CD14-positive monocyte (primary cell): ENCODE data around the gene BSDC1. TPM values are rescaled to one million over a fixed set of nuclear protein-coding genes. Genes with fewer than 3 reads are reported as not detected.

ENCODE experiments used
- DNase-seq, 3 donors: peaks; one replicate each; pipeline ENCODE4 v3.0.0-alpha.2; 2011 to 2022
- H2AFZ ChIP-seq: 2 replicates; pipeline ENCODE4 v1.6.0; 2012; ENCODE audit warnings: mild to moderate bottlenecking, low read depth, low read length, inconsistent platforms; ENCODE audit not compliant: insufficient read depth, poor library complexity, severe bottlenecking
- H3K27ac ChIP-seq, 2 donors: 1 replicate in 1 of 2; 2 replicates in 1 of 2; pipeline ENCODE4 v1.5.1; 2012 to 2013; ENCODE audit warnings: low read length in 2 of 2, control low read depth in 1 of 2, inconsistent platforms in 1 of 2, low read depth in 1 of 2, mild to moderate bottlenecking in 1 of 2
- H3K27me3 ChIP-seq, 2 donors: one replicate each; pipeline versions ENCODE4 v1.6.0 to v1.6.1; 2011 to 2013; ENCODE audit warnings: low read length in 2 of 2; ENCODE audit not compliant: control insufficient read depth in 2 of 2, insufficient read depth in 2 of 2
- H3K36me3 ChIP-seq, 2 donors: replicated peaks in 1 of 2; 1 replicate in 1 of 2; 2 replicates in 1 of 2; pipeline versions ENCODE4 v1.5.1 to v1.6.1; 2012 to 2013; ENCODE audit warnings: low read length in 2 of 2, control low read depth in 1 of 2, inconsistent platforms in 1 of 2, mild to moderate bottlenecking in 1 of 2; ENCODE audit not compliant: insufficient read depth in 2 of 2, control insufficient read depth in 1 of 2
- H3K4me1 ChIP-seq, 2 donors: 1 replicate in 1 of 2; 2 replicates in 1 of 2; pipeline versions ENCODE4 v1.5.1 to v1.6.1; 2012 to 2013; ENCODE audit warnings: low read length in 2 of 2, control low read depth in 1 of 2, inconsistent platforms in 1 of 2, mild to moderate bottlenecking in 1 of 2, moderate library complexity in 1 of 2; ENCODE audit not compliant: insufficient read depth in 2 of 2, control insufficient read depth in 1 of 2
- H3K4me2 ChIP-seq: replicated peaks from 2 replicates; pipeline ENCODE3; 2012; ENCODE audit warnings: low read length, moderate library complexity, mild to moderate bottlenecking; ENCODE audit not compliant: poor library complexity, severe bottlenecking; ENCODE audit errors: extremely low read depth
- H3K4me3 ChIP-seq, 3 experiments: fragments of 200-600 bp in 1 of 3; sonication (generic) in 1 of 3; replicated peaks in 1 of 3; 1 replicate in 2 of 3; 2 replicates in 1 of 3; pipeline ENCODE4 v1.5.1; 2011 to 2013; ENCODE audit warnings: low read length in 3 of 3, mild to moderate bottlenecking in 3 of 3, control low read depth in 2 of 3, low read depth in 2 of 3, inconsistent platforms in 1 of 3, moderate library complexity in 1 of 3
- H3K79me2 ChIP-seq: 2 replicates; pipeline ENCODE4 v1.6.0; 2012; ENCODE audit warnings: mild to moderate bottlenecking, control low read depth, inconsistent platforms, low read length, moderate library complexity; ENCODE audit not compliant: insufficient read depth
- H3K9ac ChIP-seq: 2 replicates; pipeline ENCODE4 v1.6.0; 2017; ENCODE audit warnings: low read length, mild to moderate bottlenecking; ENCODE audit not compliant: insufficient read depth, poor library complexity, severe bottlenecking
- H3K9me3 ChIP-seq, 2 donors: replicated peaks in 1 of 2; 1 replicate in 1 of 2; 2 replicates in 1 of 2; pipeline versions ENCODE4 v1.5.1 to v1.6.1; 2012 to 2013; ENCODE audit warnings: low read length in 2 of 2, control low read depth in 1 of 2; ENCODE audit not compliant: control insufficient read depth in 1 of 2, insufficient read depth in 1 of 2
- H4K20me1 ChIP-seq: 2 replicates; pipeline ENCODE4 v1.6.0; 2012; ENCODE audit warnings: mild to moderate bottlenecking, low read length, control low read depth, moderate library complexity; ENCODE audit not compliant: insufficient read depth
- H3K27ac Mint-ChIP-seq, 7 donors: one replicate each; pipeline ENCODE4 v1.8.0; 2020; ENCODE audit warnings: mild to moderate bottlenecking in 7 of 7, mixed read lengths in 7 of 7, moderate library complexity in 6 of 7, inconsistent platforms in 2 of 7
- H3K27me3 Mint-ChIP-seq, 3 donors: one replicate each; pipeline ENCODE4 v1.8.0; 2021 to 2022; ENCODE audit warnings: low read depth in 3 of 3, mild to moderate bottlenecking in 3 of 3, mixed read lengths in 3 of 3, moderate library complexity in 3 of 3, inconsistent platforms in 1 of 3
- H3K36me3 Mint-ChIP-seq, 2 donors: one replicate each; pipeline ENCODE4 v1.8.0; 2020; ENCODE audit warnings: mixed read lengths in 2 of 2, inconsistent platforms in 1 of 2, mild to moderate bottlenecking in 1 of 2
- H3K4me1 Mint-ChIP-seq: one replicate; pipeline ENCODE4 v1.8.0; 2020; ENCODE audit warnings: mild to moderate bottlenecking, mixed read lengths
- H3K4me3 Mint-ChIP-seq, 2 donors: one replicate each; pipeline ENCODE4 v1.8.0; 2020; ENCODE audit warnings: mild to moderate bottlenecking in 2 of 2, mixed read lengths in 2 of 2, moderate library complexity in 1 of 2
- H3K9me3 Mint-ChIP-seq, 7 donors: one replicate each; pipeline ENCODE4 v1.8.0; 2020 to 2022; ENCODE audit warnings: mixed read lengths in 7 of 7, mild to moderate bottlenecking in 6 of 7, moderate library complexity in 6 of 7, inconsistent platforms in 2 of 7
- WGBS: methylation state at CpG from one replicate; pipeline ENCODE4 v1.1.5; 2013; ENCODE audit warnings: missing lambda C conversion rate; ENCODE audit not compliant: insufficient coverage; 5-methylcytosine and 5-hydroxymethylcytosine counted together
- intact Hi-C, 2 donors: fragments of 100-400 bp; cut with micrococcal nuclease; formaldehyde crosslinking; loops; one replicate each; pipeline versions ENCODE4 v1.15.0 to v1.15.1; 2023
- polyA plus RNA-seq, 3 donors: library from polyadenylated mRNA; depleted of rRNA in 1 of 3; unstranded in 2 of 3; stranded (reverse) in 1 of 3; fragments of 300-500 nt in 2 of 3; fragments of >200 nt in 1 of 3; fragmentation: Illumina TruSeq in 2 of 3; gene quantifications; 1 replicate in 2 of 3; 2 replicates in 1 of 3; pipeline ENCODE4 v1.2.3, GENCODE V29; 2012 to 2021
- TF ChIP-seq, protein P1 (sequence below): fragments of 200-600 bp; IDR thresholded peaks from one replicate; pipeline ENCODE4 v1.8.0; 2022; ENCODE audit warnings: antibody characterized with exemption, mild to moderate bottlenecking

BSDC1 gene
- polyA plus RNA-seq, 3 donors: 19.0 to 42.4 (median 23.7) TPM

DNA sequence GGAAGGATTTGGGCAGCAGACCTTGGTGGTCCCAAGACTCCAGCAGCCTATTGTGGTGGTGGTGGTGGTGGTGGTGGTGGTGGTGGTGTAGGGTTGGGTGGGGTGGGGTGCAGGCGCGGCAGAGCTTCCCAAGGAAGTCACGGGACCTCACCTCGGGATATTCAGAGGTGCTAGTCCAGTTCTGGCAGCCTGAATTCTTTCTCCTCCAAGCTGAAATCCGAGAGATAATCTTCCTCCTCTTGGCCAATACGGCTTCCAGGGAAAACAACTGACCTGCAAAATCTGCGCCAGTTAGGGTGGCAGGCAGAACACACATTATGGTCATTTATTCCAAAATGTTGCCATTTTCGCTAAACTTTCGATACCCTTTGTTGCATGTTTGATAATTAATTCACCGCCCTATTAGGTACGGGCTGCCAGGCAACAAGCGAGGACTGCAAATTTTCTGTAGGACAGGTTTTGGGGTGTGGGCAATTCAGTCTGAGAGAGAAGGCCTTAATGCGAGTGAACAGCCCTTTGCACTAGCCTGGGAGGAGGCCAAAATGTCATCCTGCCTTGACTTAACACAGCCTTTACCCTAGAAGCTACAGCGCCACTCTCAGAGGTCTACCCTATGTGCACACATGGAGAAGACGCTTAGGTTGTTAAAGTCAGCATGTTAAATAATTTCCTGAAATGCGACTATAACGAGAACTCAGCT is 33.2 kb upstream of the BSDC1 start:
- H3K9ac ChIP-seq: no peak overlapping the region
- H3K4me1 Mint-ChIP-seq: peaks cover 3% of the 10 kb centered on the region
- peaks cover 26 to 57% (median 49%) of the 10 kb centered on the region in 3 donors for H3K27me3 Mint-ChIP-seq
- H3K36me3 Mint-ChIP-seq: no peaks in the 10 kb centered on the region
- no peak overlapping the region for H3K27ac Mint-ChIP-seq
- no peak overlapping the region for H2AFZ ChIP-seq
- H3K27me3 ChIP-seq: peaks cover 21 to 25% of the 10 kb centered on the region in 2 donors
- no peaks in the 10 kb centered on the region for H3K9me3 ChIP-seq
- no peak overlapping the region for H3K4me3 ChIP-seq
- H4K20me1 ChIP-seq: no peaks in the 10 kb centered on the region
- TF ChIP-seq, protein P1, sequence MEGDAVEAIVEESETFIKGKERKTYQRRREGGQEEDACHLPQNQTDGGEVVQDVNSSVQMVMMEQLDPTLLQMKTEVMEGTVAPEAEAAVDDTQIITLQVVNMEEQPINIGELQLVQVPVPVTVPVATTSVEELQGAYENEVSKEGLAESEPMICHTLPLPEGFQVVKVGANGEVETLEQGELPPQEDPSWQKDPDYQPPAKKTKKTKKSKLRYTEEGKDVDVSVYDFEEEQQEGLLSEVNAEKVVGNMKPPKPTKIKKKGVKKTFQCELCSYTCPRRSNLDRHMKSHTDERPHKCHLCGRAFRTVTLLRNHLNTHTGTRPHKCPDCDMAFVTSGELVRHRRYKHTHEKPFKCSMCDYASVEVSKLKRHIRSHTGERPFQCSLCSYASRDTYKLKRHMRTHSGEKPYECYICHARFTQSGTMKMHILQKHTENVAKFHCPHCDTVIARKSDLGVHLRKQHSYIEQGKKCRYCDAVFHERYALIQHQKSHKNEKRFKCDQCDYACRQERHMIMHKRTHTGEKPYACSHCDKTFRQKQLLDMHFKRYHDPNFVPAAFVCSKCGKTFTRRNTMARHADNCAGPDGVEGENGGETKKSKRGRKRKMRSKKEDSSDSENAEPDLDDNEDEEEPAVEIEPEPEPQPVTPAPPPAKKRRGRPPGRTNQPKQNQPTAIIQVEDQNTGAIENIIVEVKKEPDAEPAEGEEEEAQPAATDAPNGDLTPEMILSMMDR: no peak
- peaks cover 0 to 5% (median 1%) of the 10 kb centered on the region in 7 donors for H3K9me3 Mint-ChIP-seq
- H3K4me1 ChIP-seq: no peaks in the 10 kb centered on the region
- H3K27ac ChIP-seq: no peak overlapping the region
- no peaks in the 10 kb centered on the region for H3K79me2 ChIP-seq
- intact Hi-C loops: no loop called here
- no peak overlapping the region for H3K4me2 ChIP-seq
- H3K4me3 Mint-ChIP-seq: peak overlapping the region in 1 of 2 donors; percentile 22
- WGBS: 95% methylated on average over 7 of the region's 17 CpGs
- H3K36me3 ChIP-seq: no peaks in the 10 kb centered on the region
- no peak for DNase-seq

DNA sequence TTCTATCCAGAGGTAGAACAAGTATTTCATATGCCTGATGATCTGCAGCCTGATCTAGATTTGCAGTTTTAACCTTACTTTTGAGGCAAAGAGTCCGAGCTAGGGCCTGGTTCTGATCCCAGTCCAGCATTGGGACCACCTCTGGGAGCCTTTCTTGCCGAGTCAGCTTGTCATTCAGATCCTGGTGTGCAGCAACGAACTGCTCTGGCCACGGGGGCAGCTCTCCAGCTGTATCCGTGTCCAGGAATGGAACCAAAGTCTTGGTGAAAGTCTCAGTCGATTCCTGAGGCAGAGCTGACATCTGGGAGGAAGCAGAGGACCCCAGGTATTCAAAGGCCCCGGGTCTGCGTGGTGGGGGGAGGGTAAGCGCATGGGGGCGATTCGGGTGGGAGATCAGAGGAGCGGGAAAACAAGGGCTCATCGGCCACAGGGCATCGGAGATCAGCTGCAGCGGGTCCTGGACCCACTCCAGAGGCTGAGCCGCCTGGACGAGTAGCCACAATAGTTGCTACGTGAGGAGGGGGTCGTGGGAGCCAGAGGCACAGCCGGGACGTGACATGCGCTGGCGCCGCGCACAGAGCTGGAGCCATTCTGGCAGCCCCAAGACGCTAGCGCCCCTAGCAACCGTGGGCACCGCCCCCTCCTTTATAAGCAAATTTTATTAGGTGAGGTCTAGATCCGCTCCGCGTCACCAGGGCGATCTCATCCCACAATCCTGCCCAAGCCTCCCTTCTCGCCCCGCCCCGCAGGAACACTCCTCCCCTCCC is 32.4 kb upstream of the BSDC1 start:
- no peak overlapping the region for H2AFZ ChIP-seq
- no peak overlapping the region for H3K4me2 ChIP-seq
- H3K27ac Mint-ChIP-seq: peak overlapping the region in 2 of 7 donors; percentile 17 to 64
- intact Hi-C loops: no loop called here
- H3K36me3 Mint-ChIP-seq: no peaks in the 10 kb centered on the region
- H3K9me3 Mint-ChIP-seq: peaks cover 0 to 5% (median 1%) of the 10 kb centered on the region in 7 donors
- H3K4me3 Mint-ChIP-seq: peak overlapping the region; percentile 46 to 55
- no peak overlapping the region for H3K4me3 ChIP-seq
- H3K36me3 ChIP-seq: no peaks in the 10 kb centered on the region
- H3K79me2 ChIP-seq: no peaks in the 10 kb centered on the region
- 9% methylated on average over 22 of the region's 36 CpGs for WGBS
- peaks cover 22 to 57% (median 52%) of the 10 kb centered on the region in 3 donors for H3K27me3 Mint-ChIP-seq
- no peak overlapping the region for H3K9ac ChIP-seq
- TF ChIP-seq, protein P1: no peak
- H3K4me1 Mint-ChIP-seq: peaks cover 3% of the 10 kb centered on the region
- no peaks in the 10 kb centered on the region for H3K9me3 ChIP-seq
- no peaks in the 10 kb centered on the region for H4K20me1 ChIP-seq
- no peak overlapping the region for H3K27ac ChIP-seq
- DNase-seq: no peak
- no peaks in the 10 kb centered on the region for H3K4me1 ChIP-seq
- H3K27me3 ChIP-seq: peaks cover 21 to 25% of the 10 kb centered on the region in 2 donors
